Activated CD4-positive, alpha-beta T cell treated with anti-CD3 and anti-CD28 coated beads, Interleukin-2, Interleukin-6, amounts not matched to agents 100 ng/mL and 50 ng/mL, durations not matched to agents 16 hours and 8 hours (primary cell): ENCODE results near the gene RPUSD3.
"Not testable (repeated sequence)": the region's sequence is repeated elsewhere in the genome, so short reads cannot be mapped to it uniquely, and the experiment has no call there.

Experiments used
- DNase-seq: peaks from one replicate; pipeline ENCODE4 v3.0.0-alpha.2; 2020

RPUSD3 gene

DNA sequence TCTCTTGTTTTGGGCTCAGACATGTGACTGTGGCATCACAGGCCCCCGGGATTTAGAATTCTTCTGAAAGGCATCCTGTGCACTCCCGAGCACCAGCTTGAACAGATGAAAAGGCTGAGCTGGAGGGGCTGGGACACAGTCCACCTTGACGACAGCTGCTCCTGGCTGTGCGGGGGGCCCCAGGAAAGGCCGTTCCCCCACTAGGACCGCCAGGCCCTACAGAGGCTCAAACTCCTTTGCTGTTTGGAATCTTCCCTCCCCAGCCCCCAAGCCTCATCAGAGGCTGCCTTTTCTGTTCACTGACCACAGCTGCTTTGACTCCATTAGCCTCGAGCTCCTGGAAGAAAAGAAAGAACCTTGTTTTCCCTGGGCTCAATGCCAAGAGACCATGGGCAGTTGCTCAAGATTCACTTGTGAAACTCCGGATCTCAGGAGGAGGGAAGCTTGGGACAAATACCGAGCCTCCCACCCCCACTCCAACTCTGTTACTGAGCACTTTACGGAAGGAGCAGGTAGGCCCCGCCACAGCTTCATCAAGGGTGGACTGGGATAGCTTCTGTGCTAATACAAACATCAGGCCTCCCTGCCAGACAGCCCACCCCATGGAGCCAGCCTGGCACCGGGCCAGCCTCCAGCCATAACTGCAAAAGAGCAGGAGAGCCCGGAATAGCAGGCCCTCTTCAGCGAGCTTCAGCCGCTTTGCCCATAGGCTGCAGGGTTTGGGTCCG is 20.6 kb upstream of the RPUSD3 start:
- no peak for DNase-seq

DNA sequence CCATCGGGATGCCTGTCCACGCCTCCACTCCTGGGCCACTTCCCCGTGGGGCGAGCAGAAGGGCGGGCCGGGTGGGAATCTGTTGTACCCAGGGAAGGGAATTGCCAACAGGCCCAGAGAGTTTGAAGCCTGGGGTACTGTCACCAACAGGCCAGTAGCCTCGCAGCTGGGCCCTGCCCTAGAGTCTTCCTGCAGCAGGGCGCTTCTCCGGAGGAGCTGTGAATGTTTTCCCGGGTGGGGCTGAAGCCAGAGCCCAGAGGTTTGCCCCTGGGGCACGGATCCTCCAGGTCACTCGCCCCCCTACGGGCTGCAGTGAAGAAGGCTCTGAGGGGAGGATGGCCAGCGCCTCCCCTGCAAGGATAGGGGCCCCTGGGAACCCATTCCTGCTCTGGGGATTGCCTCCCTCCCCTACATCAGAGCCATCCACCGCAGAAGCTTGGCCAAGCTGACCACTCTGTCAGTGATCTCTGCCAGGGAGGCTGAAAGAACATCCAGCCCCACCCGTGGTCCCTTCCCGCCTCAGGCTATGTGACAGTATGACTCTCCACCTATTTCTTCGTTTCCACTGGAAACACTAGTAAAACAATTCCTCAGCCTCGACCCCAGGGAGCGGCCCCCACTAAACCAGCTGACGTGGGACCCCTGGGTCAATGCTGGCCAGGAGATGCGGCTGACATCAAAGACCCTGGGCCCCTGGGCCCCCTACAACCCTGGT is 19.4 kb upstream of the RPUSD3 start:
- DNase-seq = no peak

DNA sequence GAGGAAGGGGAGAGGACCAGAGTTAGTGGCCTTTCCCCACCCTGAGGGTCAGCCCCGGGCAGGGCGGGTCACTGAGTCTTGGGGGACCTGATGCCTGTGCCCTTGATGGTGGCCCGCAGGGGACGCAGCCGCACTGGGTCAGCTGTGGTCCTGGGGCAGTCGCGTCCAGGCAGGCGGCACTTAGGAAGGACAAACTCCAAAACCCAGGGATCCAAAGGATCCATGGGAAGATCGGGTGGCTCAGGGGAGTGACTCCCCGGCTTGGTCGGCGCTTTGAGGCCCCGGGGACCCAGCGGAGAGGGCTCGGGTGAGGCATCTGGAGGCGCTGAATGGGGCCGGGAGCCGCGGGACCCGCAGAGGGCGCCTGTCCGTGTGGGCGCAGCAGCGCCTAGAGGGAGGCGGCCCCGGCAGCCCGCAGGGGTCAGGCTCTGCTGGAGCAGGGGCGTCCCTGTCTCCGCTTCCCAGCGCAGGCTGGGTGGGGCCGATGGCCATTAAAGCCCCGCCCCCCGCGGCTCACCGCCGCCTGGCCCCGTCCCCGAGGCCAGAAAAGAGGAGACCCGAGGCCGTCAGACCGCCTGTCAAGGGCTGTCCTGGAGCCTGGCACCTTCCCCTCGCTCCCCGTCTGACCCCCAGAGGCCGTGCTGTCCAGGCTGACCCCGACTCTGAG is 18.7 kb upstream of the RPUSD3 start:
- DNase-seq = peak; percentile 20

DNA sequence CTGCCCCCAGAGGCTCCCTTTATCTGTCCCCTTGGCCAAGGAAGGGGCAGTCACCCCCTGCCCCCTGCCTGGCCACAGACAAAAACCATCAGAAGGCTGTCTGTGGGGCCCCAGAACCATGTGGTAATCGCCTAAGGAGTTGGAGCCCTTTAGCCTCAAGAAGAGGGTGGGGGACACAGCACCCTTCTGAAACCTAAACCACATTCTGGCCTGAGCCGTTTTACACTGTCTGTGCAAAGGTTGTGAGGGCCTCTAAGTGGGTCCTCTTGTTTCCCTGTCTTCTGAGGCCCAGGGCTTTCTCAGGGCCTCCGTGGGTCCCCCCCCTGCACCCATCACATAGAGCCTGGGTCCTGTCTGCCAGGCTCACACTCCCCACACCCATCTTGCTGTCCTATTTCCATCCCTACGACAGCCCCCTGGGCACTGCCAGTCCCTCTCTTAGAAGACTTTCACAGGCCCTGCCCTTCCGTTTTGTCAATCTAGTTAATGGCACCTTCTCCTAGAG is 17.9 kb upstream of the RPUSD3 start:
- DNase-seq = no peak

DNA sequence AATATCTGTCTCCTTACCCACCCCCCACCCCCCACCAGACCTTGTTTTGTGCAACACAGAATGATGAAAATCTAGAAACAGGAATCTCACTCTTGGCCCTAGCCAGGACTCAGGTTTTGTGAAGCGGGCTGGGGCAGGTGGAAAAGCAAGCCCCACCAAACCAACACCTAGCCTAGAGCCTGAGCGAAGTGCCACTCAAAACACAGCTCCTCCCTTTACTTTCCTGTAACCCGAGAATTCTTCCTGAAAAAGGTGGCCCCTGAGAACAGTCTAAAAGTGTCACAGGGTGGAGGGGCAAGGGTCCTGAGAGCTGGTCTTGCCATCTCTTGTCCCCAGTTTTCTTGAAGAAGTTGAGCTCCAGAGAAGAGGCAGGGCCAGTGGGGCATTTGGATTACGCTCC is 17.4 kb upstream of the RPUSD3 start:
- DNase-seq = no peak

DNA sequence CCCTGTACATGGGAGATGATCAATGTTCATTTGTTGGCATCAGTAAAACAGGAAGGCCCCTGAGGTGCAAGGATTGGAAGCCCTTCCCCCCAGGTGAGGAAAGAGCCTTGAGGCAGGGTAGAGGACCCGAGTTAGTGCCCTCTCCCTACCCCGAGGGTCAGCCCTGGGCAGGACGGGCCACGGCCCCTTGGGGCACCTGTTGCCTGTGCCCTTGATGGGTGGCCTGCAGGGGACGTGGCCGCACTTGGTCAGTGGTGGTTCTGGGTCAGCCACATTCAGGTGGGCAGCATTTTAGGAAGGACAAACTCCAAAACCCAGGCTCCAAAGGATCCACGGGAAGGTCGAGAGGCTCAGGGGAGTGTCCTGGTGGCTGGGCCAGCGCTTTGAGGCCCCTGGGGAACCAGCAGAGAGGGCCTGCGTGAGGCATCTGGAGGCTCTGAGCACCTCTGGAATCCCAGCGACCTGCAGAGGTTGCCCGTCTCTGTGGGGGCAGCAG is 15.8 kb upstream of the RPUSD3 start:
- DNase-seq = no peak

DNA sequence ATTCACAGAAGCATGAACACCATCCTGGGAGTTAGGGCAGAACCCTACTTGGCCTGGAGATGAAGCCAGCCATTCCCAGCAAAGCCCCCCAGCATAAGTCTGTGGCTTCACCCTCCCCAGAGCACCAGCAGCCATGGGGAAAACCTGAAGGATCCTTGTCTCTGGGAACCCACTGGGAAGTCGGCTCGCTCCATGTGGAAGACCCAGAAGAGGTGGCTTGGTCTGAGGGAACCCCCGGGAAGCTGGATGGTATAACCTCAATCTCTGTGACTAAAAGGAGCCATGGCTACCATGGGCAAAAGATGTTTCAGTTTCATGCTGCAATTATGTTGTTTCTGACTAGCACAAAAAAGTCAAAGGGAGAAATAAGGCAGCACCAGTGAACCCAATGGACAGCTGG is 11.8 kb upstream of the RPUSD3 start:
- DNase-seq = no peak

DNA sequence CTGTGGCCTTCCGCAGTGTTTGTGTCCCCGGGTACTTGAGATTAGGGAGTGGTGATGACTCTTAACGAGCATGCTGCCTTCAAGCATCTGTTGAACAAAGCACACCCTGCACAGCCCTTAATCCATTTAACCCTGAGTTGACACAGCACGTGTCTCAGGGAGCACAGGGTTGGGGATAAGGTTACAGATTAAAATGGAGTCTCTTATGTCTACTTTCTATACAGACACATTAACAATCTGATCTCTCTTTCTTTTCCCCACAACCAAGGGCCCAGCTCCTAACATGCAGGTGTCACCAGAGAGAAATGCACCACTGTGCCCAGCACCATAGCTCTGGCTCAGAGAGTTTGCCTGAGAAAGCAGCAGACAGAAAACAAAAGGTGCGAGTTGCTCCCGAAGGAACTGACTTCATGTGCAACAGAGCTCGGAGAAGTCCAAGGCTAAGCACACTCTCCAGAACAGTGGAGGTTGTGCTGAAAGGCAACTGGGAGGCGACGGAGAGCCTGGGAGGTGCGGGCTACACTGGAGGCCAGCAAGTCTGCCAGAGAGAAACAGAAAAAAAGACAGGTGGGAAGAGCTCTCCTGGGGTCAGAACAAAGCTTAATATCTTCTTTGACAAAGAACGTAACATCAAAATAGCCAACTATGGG is 10.6 kb upstream of the RPUSD3 start:
- DNase-seq = not testable (repeated sequence)

DNA sequence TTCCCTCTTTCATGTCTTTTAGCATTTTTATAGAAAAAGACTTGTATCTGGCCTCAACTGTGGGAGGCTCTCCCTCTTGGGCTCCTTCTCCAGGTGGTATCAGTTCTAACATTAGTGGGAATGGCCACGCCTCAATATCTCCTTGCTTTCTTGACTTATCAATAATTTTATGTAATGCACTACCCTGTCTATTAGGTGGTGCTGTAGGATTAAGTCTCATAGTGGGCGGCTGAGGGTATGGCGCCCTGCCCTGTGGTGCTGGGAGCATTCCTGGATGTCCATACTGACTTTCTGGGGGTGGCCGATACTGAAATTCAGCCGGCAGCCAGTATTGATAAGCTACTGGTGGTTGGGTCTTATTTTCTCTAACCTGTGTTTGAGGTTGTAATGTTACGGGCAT is 8.7 kb upstream of the RPUSD3 start:
- no peak for DNase-seq

DNA sequence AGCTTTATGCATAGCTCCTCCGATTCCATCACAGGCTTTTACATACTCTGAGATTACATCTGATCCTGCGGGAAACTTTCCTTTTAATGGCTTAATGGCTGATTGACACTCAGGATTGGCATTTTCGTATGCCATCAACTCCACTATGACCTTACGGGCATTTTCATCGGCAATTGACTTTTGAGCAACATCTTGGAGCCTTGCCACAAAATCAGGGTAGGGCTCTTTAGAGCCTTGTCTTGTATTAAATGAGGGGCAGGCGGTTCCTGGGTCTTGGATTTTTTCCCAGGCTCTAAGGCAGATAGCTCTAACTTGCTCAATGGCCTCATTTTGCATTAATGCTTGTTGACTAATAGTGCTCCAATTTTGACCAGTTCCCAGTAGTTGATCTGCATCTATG is 8.1 kb upstream of the RPUSD3 start:
- DNase-seq = not testable (repeated sequence)

DNA sequence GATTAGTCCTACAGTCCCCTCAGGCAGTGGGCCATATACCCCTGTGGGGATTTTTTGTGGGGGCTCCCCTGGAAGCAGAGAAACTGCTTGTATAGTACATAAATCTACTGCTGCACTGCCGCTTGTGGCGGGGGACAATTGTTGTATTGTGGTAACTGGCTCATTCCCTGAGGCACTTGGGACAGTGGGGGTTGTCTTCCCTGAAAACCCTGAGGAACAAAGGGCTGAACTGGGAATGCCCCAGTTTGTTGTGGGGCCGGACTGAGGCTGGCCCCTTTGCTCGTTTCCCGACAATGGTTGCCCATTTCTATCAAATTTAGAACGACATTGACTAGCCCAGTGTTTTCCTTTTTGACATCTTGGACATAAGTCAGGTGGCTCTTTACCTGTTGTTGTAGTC is 7.6 kb upstream of the RPUSD3 start:
- not testable (repeated sequence) for DNase-seq

DNA sequence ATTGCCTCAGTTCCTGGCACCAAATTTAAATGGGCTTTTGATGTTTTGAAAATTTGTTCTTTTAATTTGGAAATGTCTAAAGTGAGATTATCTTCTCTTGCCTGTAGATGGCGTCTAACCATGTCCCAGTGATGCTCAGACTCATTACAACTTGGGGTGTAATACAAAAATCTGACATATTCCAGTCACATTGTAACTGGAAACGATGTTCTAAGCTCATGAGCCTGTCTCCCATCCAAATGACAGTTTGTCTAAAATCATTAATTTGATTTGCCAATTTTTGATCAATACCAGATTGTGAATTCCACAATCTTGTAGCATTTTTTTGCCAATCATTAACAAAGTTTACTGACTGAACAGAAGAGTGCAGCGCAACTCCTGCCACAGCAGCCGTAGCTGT is 5.1 kb upstream of the RPUSD3 start:
- peak; percentile 52 for DNase-seq

DNA sequence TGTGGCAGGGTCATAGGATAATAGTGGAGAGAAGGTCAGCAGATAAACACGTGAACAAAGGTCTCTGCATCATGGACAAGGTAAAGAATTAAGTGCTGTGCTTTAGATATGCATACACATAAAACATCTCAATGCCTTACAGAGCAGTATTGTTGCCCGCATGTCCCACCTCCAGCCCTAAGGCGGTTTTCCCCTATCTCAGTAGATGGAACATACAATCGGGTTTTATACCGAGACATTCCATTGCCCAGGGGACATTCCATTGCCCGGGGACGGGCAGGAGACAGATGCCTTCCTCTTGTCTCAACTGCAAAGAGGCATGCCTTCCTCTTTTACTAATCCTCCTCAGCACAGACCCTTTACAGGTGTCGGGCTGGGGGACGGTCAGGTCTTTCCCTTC is 4.1 kb upstream of the RPUSD3 start:
- DNase-seq = not testable (repeated sequence)

DNA sequence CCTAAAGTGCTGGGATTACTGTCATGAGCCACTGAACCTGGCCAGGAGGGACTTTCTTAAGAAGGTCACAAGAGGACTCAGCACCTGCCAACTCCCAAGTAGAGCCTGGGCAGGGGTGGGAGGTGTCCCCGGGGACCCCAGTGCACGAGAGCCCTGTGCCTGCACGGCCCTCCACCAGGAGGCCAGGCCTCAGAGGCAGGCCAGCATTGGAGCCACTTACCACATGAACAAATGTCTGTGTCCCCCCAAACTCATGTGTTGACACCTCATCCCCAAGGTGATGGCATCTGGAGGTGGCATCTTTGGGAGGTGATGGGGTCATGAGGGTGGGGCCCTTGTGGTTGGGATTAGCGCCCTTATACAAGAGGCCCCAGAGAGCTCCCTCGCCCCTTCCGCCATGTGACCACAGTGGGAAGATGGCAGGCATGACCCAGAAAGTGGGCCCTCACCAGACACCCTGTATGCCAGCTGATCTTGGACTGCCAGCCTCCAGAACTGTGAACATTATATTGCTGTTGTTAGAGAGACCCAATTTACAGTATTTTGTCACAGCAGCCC is 3.2 kb upstream of the RPUSD3 start:
- no peak for DNase-seq

DNA sequence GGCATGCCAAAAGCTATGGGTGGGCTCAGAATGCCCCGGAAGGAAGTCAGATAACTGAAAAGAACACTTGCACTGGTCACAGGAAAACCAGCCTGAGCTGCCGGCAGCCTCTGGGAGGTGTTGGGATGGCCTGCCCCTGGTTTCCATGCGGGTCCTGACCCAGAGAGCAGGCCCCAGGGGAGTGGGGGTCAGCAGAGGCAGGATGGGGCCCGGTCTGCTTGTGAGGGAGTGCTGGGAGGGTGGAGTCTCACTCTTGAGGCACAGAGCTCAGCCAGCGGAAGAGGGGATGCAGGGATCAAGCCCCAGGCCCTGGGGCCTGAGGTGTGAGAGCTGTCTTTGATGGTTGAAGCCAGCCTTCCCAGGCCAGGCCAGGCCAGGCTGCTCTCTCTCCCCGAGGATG is 2.4 kb upstream of the RPUSD3 start:
- no peak for DNase-seq

DNA sequence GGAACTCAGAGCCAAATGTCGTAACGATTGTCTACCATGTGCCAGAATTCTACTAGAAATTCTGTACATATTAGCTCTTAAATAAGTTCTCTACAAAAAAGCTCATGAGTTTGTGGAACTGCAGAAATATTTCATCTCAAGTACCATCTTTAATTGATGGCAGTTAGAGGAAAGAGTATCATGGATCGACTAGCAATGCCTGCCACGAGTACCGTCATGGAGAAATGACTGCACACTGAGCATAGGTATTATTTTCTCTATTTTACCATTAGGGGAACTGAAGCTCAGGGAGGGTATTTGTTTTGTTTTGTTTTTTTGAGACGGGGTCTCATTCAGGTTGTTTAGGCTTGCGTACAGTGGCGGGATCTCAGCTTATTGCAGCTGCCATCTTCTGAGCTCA is 2.8 kb downstream of the RPUSD3 start:
- DNase-seq = no peak

DNA sequence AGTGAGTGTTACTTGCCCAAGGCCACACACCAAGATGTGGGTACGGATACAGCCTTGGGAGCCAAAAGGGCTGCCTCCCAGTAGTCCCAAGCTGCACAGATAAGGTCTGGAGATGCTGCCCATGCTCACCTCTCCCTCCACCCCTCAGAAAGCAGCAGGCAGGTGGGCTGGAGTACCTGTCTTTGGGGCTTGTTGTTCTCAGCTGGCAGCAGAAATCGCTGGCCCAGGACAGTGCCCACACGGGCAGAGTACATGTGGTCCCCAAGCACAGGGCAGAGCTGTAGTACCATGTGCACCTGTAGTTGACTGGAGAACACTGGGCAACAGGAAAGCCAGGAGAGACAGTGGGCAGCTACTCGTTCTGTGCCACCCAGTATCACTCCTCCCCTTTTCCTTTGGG is 5.0 kb downstream of the RPUSD3 start:
- no peak for DNase-seq

DNA sequence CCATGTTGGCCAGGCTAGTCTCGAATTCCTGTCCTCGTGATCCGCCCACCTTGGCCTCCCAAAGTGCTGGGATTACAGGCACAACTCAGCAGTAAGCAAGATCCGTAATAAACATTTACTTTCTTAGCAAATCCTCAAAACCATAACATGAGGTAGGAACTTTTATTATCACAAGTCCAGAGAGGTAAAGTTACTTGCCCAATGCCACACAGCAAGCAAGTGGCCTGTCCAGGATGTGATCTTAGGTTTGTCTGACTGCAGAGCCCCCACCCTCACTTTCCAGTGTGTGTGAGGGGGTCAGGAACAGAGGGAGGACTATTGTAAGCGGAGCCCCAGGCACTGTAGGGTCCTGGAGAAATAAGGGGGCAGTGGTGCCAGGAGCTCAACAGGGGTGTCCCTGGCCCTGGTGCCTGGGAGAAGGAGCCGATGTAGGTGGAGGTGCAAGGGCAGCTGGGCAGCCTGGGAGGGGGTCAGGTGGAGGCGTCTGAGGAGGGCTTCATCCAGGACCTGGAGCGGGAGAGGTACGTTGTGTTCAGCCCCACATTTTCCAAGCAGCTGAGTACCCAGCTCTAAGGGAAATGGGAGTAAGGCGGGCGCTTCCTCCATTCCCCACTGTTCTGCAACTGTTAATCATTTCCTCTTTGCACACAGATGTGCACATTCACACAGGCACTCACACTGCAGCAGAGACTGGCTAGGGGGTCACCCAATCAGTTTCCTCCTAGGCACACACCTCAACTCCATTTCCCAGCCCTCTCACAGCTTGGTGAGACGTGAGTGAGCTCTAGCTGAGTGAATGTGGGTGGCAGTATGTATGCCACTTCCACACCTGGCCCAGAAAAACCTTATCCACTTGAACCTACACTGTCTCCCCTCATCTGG is 5.9 kb downstream of the RPUSD3 start:
- no peak for DNase-seq

DNA sequence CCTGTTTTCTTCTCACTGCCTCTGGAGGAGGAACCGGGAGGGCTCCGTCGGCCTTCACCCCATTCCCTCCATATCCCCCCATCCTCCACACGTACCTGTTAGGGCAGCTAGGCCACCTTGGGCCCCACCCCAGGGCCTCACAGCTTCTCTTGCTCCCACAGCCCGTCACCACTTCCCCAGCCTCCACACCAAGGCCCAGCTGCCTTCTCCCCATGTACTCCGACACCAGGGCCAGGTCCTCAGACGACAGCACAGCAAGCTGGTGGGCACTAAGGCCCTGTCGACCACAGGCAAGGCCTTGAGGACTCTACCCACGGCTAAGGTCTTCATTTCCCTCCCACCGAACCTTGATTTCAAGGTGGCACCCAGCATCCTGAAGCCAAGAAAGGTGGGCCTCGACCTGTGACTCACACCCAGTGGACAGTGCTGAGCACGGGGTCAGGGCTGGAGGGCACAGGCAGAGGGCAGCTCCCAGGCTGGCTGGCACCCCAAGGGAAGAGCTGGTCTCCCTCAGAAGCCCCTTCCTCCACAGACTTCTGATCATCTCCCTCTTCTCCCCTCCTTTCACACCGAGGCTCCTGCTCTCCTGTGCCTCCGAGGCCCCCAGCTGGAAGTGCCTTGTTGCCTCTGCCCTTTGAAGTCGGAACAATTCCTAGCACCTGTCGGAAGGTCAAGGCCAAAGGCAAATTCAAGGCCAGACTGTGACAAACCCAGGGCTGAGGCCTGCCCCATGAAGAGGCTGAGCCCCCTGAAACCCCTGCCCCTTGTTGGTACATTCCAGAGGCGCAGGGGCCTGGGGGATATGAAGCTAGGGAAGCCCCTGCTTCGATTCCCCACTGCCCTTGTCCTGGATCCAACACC is 9.1 kb downstream of the RPUSD3 start:
- no peak for DNase-seq

DNA sequence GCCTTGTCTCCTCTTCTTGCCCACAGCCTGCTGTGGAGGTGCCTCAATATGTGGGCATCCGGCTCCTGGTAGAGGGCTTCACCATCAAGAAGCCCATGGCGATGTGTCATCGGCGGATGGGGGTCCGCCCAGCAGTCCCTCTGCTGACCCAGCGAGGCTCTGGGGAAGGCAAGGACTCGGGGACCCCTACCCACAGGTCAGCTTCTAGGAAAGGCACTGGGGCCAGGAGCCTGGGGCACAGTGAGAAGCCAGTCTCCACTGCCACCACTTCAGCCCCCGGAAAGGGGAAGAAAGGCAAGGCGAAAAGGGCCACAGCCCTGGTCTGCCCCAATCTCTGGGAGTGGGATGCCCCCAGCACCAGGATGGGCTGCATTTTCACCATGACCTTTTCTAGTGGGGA is 10.7 kb downstream of the RPUSD3 start:
- DNase-seq = no peak

DNA sequence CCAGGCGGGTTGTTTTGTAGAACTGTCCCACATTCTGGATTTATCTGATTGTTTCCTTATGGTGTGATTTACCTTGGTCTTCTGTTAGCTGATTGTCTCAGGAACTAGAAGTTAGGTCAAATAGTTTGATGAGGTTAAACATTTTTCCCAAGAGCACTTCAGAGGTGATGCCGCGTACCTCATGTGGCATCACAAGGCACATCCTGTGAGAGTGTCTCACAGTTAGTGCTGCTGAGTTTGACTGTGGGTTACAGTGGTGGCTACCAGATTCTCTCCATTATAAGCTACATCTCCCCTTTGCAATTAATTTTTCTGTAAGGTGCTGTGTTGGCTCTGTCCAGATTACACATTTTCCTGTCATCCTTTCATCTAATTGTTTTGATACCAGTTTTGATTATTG is 12.6 kb downstream of the RPUSD3 start:
- DNase-seq = no peak
